ENCODE measurements around the gene OR10H2. TPM values are rescaled to one million over a fixed set of nuclear protein-coding genes. Genes with fewer than 3 reads are reported as not detected.

Gene OR10H2
- total RNA-seq, 4 donors from 2014 or later, result 0.64 TPM; not detected in 3

DNA sequence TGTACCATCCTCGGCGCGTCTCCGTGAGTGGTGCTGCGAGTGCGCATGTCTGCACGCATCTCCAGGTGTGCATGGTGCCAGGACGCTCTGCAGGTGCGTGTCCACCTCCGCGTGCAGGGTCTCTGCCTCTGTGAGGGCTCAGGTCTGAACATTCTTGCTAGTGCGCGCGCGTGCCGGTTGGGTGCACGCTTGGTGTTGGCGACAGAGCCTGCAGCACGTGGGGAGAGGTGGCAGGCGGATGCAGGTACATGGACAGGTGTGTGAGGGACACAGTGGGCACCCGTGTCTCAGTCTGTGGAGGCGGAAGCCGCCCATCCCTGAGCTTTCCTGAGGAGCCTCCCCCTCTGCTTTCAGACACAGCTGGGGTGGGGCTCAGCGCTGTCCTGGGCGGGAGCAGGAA is 4.9 kb upstream of the OR10H2 start:
- no peak overlapping the region for H3K27ac ChIP-seq

DNA sequence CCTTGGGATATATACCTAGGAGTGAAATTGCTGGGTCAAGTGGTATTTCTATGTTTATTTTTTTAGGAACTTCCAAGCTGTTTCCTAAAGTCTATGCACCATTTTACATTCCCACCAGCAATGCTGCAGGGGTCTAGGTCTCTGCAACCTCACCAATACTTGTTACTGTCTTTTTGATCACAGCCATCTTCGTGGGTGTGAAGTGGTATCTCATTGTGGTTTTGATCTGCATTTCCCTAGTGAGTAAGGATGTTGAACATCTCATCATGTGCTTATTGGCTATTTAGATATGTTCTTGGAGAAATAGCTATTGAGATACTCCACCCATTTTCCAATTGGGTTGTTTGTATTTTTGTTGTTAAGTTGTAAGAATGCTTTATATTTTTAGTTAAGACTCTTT is 2.7 kb downstream of the OR10H2 start:
- intact Hi-C loops (cut with DNase I; ENCODE audit: low total_unique reads), result no loop called here
- Histone ChIP-seq H3K4me3 (no peak overlapping the region), H3K27me3 (peaks cover 15% of the 10 kb centered on the region), H3K36me3 (no peaks in the 10 kb centered on the region), H3K4me1 (no peaks in the 10 kb centered on the region), H3K27ac (no peak overlapping the region), H3K9me3 (no peaks in the 10 kb centered on the region)
- 35 to 36% methylated on average over 1 of the region's 1 CpG for WGBS, 2 donors (ENCODE audit: low coverage in 1 of 2)
- in situ Hi-C loops (cut with MboI; ENCODE audit: low pct_ligation_motif_present in 1 of 4, low pct_unique_long_range_greater_than_20kb in 1 of 4, low sequenced_read_pairs in 3 of 4), result no loop called here
- DNase-seq, result no peak
- no peak for TF ChIP-seq CTCF (IDR thresholded peaks at IDR 0.05)
- no peak for TF ChIP-seq EP300 (IDR thresholded peaks at IDR 0.05; ENCODE audit: low read depth)
- no peak for TF ChIP-seq POLR2A (IDR thresholded peaks at IDR 0.05)
- no peak for TF ChIP-seq POLR2AphosphoS5 (IDR thresholded peaks at IDR 0.05)

More for the DNA sequence above, 4.9 kb upstream of the OR10H2 start:
- intact Hi-C loops (cut with DNase I; ENCODE audit: low total_unique reads) (no loop called here), in situ Hi-C loops (cut with MboI; ENCODE audit: low pct_ligation_motif_present in 1 of 4, low pct_unique_long_range_greater_than_20kb in 1 of 4, low sequenced_read_pairs in 3 of 4) (no loop called here)
- 59% methylated on average over 20 of the region's 25 CpGs; no CpG with 5 or more reads in 1 of the 2 donors for WGBS, 2 donors (ENCODE audit: low coverage in 1 of 2)
- no peak for DNase-seq
- Histone ChIP-seq H3K4me3 (no peak overlapping the region), H3K36me3 (no peaks in the 10 kb centered on the region), H3K27me3 (peaks cover 53% of the 10 kb centered on the region), H3K9me3 (no peaks in the 10 kb centered on the region), H3K4me1 (no peaks in the 10 kb centered on the region)
- TF ChIP-seq POLR2A (IDR thresholded peaks at IDR 0.05) (no peak), CTCF (IDR thresholded peaks at IDR 0.05) (no peak), POLR2AphosphoS5 (IDR thresholded peaks at IDR 0.05) (no peak), EP300 (IDR thresholded peaks at IDR 0.05; ENCODE audit: low read depth) (no peak)

GRCh38 chr19:15732388-15732787 is 4.6 kb downstream of the OR10H2 start:
- intact Hi-C loops (cut with DNase I; ENCODE audit: low total_unique reads) (no loop called here), in situ Hi-C loops (cut with MboI; ENCODE audit: low pct_ligation_motif_present in 1 of 4, low pct_unique_long_range_greater_than_20kb in 1 of 4, low sequenced_read_pairs in 3 of 4) (no loop called here)
- Histone ChIP-seq H3K9me3 (no peaks in the 10 kb centered on the region), H3K27me3 (no peaks in the 10 kb centered on the region), H3K4me1 (no peaks in the 10 kb centered on the region), H3K4me3 (no peak overlapping the region), H3K36me3 (no peaks in the 10 kb centered on the region), H3K27ac (no peak overlapping the region)
- 38% methylated on average over 1 of the region's 1 CpG; no CpG with 5 or more reads in 1 of the 2 donors for WGBS, 2 donors (ENCODE audit: low coverage in 1 of 2)
- TF ChIP-seq POLR2AphosphoS5 (IDR thresholded peaks at IDR 0.05) (no peak), CTCF (IDR thresholded peaks at IDR 0.05) (no peak), EP300 (IDR thresholded peaks at IDR 0.05; ENCODE audit: low read depth) (no peak), POLR2A (IDR thresholded peaks at IDR 0.05) (no peak)
- no peak for DNase-seq

DNA sequence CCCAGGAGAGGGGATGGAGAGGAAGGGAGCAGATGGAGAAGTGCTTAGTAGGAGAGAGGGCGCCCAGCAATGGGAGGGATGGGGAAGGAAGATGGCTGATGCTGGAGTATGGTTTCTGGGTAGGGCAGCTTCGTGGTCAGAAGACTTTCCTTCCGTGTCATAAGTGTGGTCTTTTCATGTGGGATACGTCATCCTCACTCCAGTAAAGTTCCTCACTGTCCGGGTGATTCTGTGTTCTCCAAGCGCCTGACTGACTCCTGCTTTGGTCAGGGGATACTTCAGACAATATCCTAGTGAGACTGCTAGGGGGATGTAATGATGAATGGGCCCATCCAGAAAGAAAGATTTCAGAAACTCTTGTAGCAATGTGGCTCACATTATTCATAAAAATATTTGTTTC is 6.1 kb downstream of the OR10H2 start:
- Histone ChIP-seq H3K4me1 (no peaks in the 10 kb centered on the region), H3K9me3 (no peaks in the 10 kb centered on the region), H3K36me3 (no peaks in the 10 kb centered on the region), H3K27me3 (no peaks in the 10 kb centered on the region), H3K27ac (no peak overlapping the region), H3K4me3 (no peak overlapping the region)
- TF ChIP-seq POLR2A (IDR thresholded peaks at IDR 0.05) (no peak), CTCF (IDR thresholded peaks at IDR 0.05) (no peak), EP300 (IDR thresholded peaks at IDR 0.05; ENCODE audit: low read depth) (no peak)
- 67 to 100% methylated on average over 1 to 6 of the region's 6 CpGs for WGBS, 2 donors (ENCODE audit: low coverage in 1 of 2)
- in situ Hi-C loops (cut with MboI; ENCODE audit: low pct_ligation_motif_present in 1 of 4, low pct_unique_long_range_greater_than_20kb in 1 of 4, low sequenced_read_pairs in 3 of 4) (no loop called here), intact Hi-C loops (cut with DNase I; ENCODE audit: low total_unique reads) (no loop called here)
- no peak for DNase-seq
